SH-SY5Y (cell line): ENCODE data around the gene TDRD3.

Experiments
- GATA2 ChIP-seq: IDR thresholded peaks from 2 replicates; pipeline ENCODE4 v1.6.1; 2011; ENCODE audit warnings: mild to moderate bottlenecking, low read depth, low read length
- GATA3 ChIP-seq: IDR thresholded peaks from 2 replicates; pipeline ENCODE4 v1.6.1; 2011; ENCODE audit warnings: low read depth, mild to moderate bottlenecking, low read length, moderate library complexity

DNA sequence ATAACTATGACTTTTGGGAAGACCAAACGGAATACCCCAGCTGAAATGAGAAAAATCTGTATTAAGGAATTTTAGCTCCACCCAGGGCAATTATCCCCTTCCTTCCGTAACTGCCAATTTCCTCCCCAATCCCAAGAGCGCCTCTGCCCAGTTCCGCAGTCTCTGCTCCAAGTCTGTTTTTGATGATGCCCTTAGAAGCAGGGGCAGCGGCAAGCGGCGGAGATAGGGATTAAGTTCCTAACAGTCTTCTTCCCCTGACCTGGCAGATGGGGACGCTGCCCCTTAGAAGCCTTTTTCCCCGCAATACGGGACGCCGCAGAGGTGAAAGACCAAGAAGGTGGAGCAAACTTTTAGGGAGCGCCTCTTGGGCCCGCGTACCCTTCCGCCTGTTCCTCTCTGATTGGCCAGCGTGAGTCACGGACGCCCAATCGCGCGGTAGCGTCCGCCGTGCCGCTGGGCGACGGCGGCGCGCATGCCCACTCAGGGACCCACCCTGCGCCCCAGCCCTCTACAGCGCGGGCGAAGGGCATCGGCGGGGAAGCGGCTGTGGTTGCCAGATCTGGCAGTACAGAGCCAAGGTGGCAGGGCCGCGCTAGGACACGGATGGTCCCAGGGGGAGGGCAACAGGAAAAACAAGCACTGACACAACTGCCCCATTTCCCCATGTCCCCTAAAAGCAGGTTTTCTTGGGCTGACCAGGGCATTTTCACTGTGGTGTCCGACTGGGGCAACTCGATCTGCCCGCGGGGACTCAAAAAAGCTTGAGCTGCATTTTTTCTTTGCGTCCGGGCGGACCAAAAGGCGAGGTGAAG lies 843 bp upstream of the TDRD3 start:
- TF ChIP-seq GATA2 (no peak), GATA3 (no peak)
